Endothelial cell of umbilical vein (primary cell): ENCODE measurements around the gene CHADL. TPM values are rescaled to one million over a fixed set of nuclear protein-coding genes. Genes with fewer than 3 reads are reported as not detected.

Source experiments
- BruUV-seq: library from RNA; stranded (reverse); fragments of 400-500 nt; replicated peaks from 2 replicates; lab custom pipeline; 2021; lab: Mats Ljungman, UMichigan
- CTCF ChIA-PET: fragments of 300-600, 350-600 bp; sonication (Branson Sonifier 250); formaldehyde crosslinking; loops from one replicate; lab custom pipeline; 2021; ENCODE audit warnings: antibody characterized with exemption, inconsistent platforms; lab: Charles Lee
- POLR2A ChIA-PET: fragments of 300-600, 350-600 bp; sonication (Branson Sonifier 250); formaldehyde crosslinking; loops from one replicate; lab custom pipeline; 2021; ENCODE audit warnings: antibody characterized with exemption, inconsistent platforms; lab: Charles Lee
- DNase-seq: peaks from one replicate; pipeline ENCODE4 v3.0.0-alpha.2; 2011; ENCODE audit warnings: low read depth, low spot score
- FAIRE-seq: peaks from 2 replicates; lab custom pipeline; 2011; peaks lifted over from hg19 to GRCh38; lab: Jason Lieb, UNC
- H2AFZ ChIP-seq: 2 replicates; pipeline ENCODE4 v1.6.0; 2012; ENCODE audit warnings: low read depth, low read length, control low read depth, inconsistent platforms
- H3K27ac ChIP-seq: 2 replicates; pipeline ENCODE4 v1.5.1; 2011; ENCODE audit warnings: low read depth, mild to moderate bottlenecking, control low read depth, low read length, moderate library complexity; ENCODE audit not compliant: insufficient read depth
- H3K27me3 ChIP-seq, 2 experiments: 2 replicates each; pipeline versions ENCODE4 v1.6.0 to v1.6.1; 2011; ENCODE audit warnings: low read length in 2 of 2, mixed read lengths in 1 of 2; ENCODE audit not compliant: control insufficient read depth in 2 of 2, insufficient read depth in 2 of 2
- H3K36me3 ChIP-seq, 2 experiments: 2 replicates in 1 of 2; 3 replicates in 1 of 2; pipeline ENCODE4 v1.5.1; 2011; ENCODE audit warnings: low read length in 2 of 2, mild to moderate bottlenecking in 1 of 2, moderate library complexity in 1 of 2; ENCODE audit not compliant: control insufficient read depth in 2 of 2, insufficient read depth in 2 of 2; ENCODE audit errors: extremely low read depth in 1 of 2
- H3K4me1 ChIP-seq: 3 replicates; pipeline ENCODE4 v1.5.1; 2011; ENCODE audit warnings: mild to moderate bottlenecking, low read length; ENCODE audit not compliant: control insufficient read depth, insufficient read depth; ENCODE audit errors: extremely low read depth
- H3K4me2 ChIP-seq: 2 replicates; pipeline ENCODE4 v1.6.1; 2011; ENCODE audit warnings: low read length, control low read depth, mixed read lengths; ENCODE audit not compliant: insufficient read depth
- H3K4me3 ChIP-seq, 3 experiments: fragments of 200-600 bp in 1 of 3; sonication (generic), shearing (Covaris generic) in 1 of 3; replicated peaks in 1 of 3; 2 replicates each; pipeline ENCODE4 v1.5.1; 2011 to 2016; ENCODE audit warnings: control low read depth in 3 of 3, low read length in 3 of 3, mild to moderate bottlenecking in 2 of 3, inconsistent platforms in 1 of 3, low read depth in 1 of 3, moderate library complexity in 1 of 3; ENCODE audit not compliant: insufficient read depth in 1 of 3
- H3K79me2 ChIP-seq: 2 replicates; pipeline ENCODE4 v1.6.0; 2012; ENCODE audit warnings: low read length, inconsistent platforms; ENCODE audit not compliant: control insufficient read depth, insufficient read depth
- H3K9ac ChIP-seq: replicated peaks from 2 replicates; pipeline ENCODE3; 2011; ENCODE audit warnings: low read length, control low read depth; ENCODE audit not compliant: insufficient read depth; ENCODE audit errors: extremely low read depth
- H3K9me1 ChIP-seq: replicated peaks from 3 replicates; pipeline ENCODE4 v1.6.0; 2011; ENCODE audit warnings: mild to moderate bottlenecking, low read length; ENCODE audit not compliant: control insufficient read depth, insufficient read depth; ENCODE audit errors: extremely low read depth
- H3K9me3 ChIP-seq: replicated peaks from 2 replicates; pipeline ENCODE4 v1.5.1; 2012; ENCODE audit warnings: low read length, inconsistent platforms; ENCODE audit not compliant: control insufficient read depth, insufficient read depth
- H4K20me1 ChIP-seq: replicated peaks from 2 replicates; pipeline ENCODE3; 2011; ENCODE audit warnings: mild to moderate bottlenecking, low read length; ENCODE audit not compliant: control insufficient read depth, insufficient read depth; ENCODE audit errors: extremely low read depth
- EZH2 ChIP-seq: IDR thresholded peaks from 2 replicates; pipeline ENCODE4 v1.6.1; 2012; ENCODE audit warnings: borderline replicate concordance, low read depth, mild to moderate bottlenecking, moderate library complexity, low read length, inconsistent platforms; ENCODE audit not compliant: severe bottlenecking
- FOS ChIP-seq: IDR thresholded peaks from 2 replicates; pipeline ENCODE4 v1.6.1; 2011; ENCODE audit warnings: mild to moderate bottlenecking, low read length, moderate library complexity, borderline replicate concordance; ENCODE audit not compliant: insufficient read depth
- GATA2 ChIP-seq: IDR thresholded peaks from 2 replicates; pipeline ENCODE4 v1.7.0; 2011; ENCODE audit warnings: low read depth, mild to moderate bottlenecking, moderate library complexity, mixed read lengths, low read length; ENCODE audit not compliant: insufficient read length, insufficient read depth
- JUN ChIP-seq: IDR thresholded peaks from 2 replicates; pipeline ENCODE4 v1.6.1; 2011; ENCODE audit warnings: borderline replicate concordance, low read depth; ENCODE audit not compliant: insufficient read length, insufficient read depth
- MYC ChIP-seq: IDR thresholded peaks from one replicate; pipeline ENCODE4 v1.6.1; 2011; ENCODE audit warnings: mild to moderate bottlenecking, low read depth, low read length
- POLR2A ChIP-seq: IDR thresholded peaks from 2 replicates; pipeline ENCODE4 v1.6.1; 2012; ENCODE audit warnings: low read depth, mild to moderate bottlenecking, control low read depth, low read length
- POLR2AphosphoS5 ChIP-seq: IDR thresholded peaks from 2 replicates; pipeline ENCODE4 v1.6.1; 2012; ENCODE audit warnings: low read depth, mild to moderate bottlenecking, control low read depth, low read length, moderate library complexity; ENCODE audit not compliant: insufficient read depth
- dilution Hi-C: fragments of 300-500 bp; cut with MboI; formaldehyde crosslinking; loops from one replicate; pipeline ENCODE4 v1.15.0; 2019; ENCODE audit warnings: low sequenced_read_pairs; ENCODE audit not compliant: extremely low pct_ligation_motif_present
- intact Hi-C: fragments of 100-400 bp; cut with micrococcal nuclease; formaldehyde crosslinking; loops from one replicate; pipeline ENCODE4 v1.10.0; 2022
- polyA plus RNA-seq, 4 experiments: library from polyadenylated mRNA; depleted of rRNA in 3 of 4; stranded (reverse) in 3 of 4; unstranded in 1 of 4; fragments of >200 nt; gene quantifications; 2 replicates each; pipeline versions ENCODE4 v1.2.1 to v1.2.3, GENCODE V29; 2011 to 2012; ENCODE audit warnings: missing spikeins in 1 of 4
- total RNA-seq: library from RNA; stranded (reverse); gene quantifications from 2 replicates; pipeline ENCODE4 v1.2.3, GENCODE V29; 2021
- TF ChIP-seq, protein P1 (sequence below), 2 donors: IDR thresholded peaks; 1 replicate in 1 of 2; 2 replicates in 1 of 2; pipeline ENCODE4 v1.5.1; 2011; ENCODE audit warnings: low read length in 2 of 2, mild to moderate bottlenecking in 2 of 2, moderate library complexity in 2 of 2, control low read depth in 1 of 2, inconsistent platforms in 1 of 2, low read depth in 1 of 2; ENCODE audit not compliant: insufficient read depth in 1 of 2; ENCODE audit errors: extremely low read depth in 1 of 2
- TF ChIP-seq, protein P2 (sequence below): IDR thresholded peaks from 2 replicates; pipeline ENCODE4 v1.6.1; 2011; ENCODE audit not compliant: insufficient read depth, insufficient read length

CHADL gene
- total and polyA plus RNA-seq, 2 donors (not counting 3 experiments of a cell fraction or from before 2014, with no cell fraction given): 0.69 to 1.1 TPM

- no peaks in the 10 kb centered on the region for H3K27me3 ChIP-seq
- dilution Hi-C loops: no loop called here
Measured at GRCh38 chr22:41280065-41280464, 39.3 kb upstream of the CHADL start.

More at GRCh38 chr22:41280065-41280464, 39.3 kb upstream of the CHADL start:
- no peak overlapping the region for H2AFZ ChIP-seq
- H3K36me3 ChIP-seq: peaks cover 14 to 23% of the 10 kb centered on the region in 2 experiments
- POLR2A ChIA-PET: interaction anchor here (0.6 kb wide), 1 partner anchor 184 kb away, joined by 4 read pairs; no protein-coding TSS in a partner anchor
- H4K20me1 ChIP-seq: no peaks in the 10 kb centered on the region
- no peak overlapping the region for H3K4me3 ChIP-seq
- no peak overlapping the region for H3K4me2 ChIP-seq
- intact Hi-C loops: no loop called here
- DNase-seq (no peak), FAIRE-seq (no peak)
- no peaks in the 10 kb centered on the region for H3K9me3 ChIP-seq
- no peak overlapping the region for H3K27ac ChIP-seq
- CTCF ChIA-PET: interaction anchor here (1.5 to 2.5 kb wide), 2 partner anchors 9 to 21 kb away, joined by 3 to 16 read pairs; partner anchors contain the start of gene ZC3H7B
- H3K9ac ChIP-seq: no peak overlapping the region
- BruUV-seq: no TSS peak
- peaks cover 78% of the 10 kb centered on the region for H3K79me2 ChIP-seq
- peaks cover 13% of the 10 kb centered on the region for H3K4me1 ChIP-seq
- no peaks in the 10 kb centered on the region for H3K9me1 ChIP-seq
- TF ChIP-seq, protein P1, sequence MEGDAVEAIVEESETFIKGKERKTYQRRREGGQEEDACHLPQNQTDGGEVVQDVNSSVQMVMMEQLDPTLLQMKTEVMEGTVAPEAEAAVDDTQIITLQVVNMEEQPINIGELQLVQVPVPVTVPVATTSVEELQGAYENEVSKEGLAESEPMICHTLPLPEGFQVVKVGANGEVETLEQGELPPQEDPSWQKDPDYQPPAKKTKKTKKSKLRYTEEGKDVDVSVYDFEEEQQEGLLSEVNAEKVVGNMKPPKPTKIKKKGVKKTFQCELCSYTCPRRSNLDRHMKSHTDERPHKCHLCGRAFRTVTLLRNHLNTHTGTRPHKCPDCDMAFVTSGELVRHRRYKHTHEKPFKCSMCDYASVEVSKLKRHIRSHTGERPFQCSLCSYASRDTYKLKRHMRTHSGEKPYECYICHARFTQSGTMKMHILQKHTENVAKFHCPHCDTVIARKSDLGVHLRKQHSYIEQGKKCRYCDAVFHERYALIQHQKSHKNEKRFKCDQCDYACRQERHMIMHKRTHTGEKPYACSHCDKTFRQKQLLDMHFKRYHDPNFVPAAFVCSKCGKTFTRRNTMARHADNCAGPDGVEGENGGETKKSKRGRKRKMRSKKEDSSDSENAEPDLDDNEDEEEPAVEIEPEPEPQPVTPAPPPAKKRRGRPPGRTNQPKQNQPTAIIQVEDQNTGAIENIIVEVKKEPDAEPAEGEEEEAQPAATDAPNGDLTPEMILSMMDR (IDR thresholded peaks at IDR 0.05; ENCODE audit: extremely low read depth in 1 of 2, insufficient read depth in 1 of 2, low read depth in 1 of 2, low read length in 2 of 2): no peak
- TF ChIP-seq, protein P2, sequence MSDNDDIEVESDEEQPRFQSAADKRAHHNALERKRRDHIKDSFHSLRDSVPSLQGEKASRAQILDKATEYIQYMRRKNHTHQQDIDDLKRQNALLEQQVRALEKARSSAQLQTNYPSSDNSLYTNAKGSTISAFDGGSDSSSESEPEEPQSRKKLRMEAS: no peak
- no peak for TF ChIP-seq POLR2AphosphoS5
- no peak for TF ChIP-seq JUN
- TF ChIP-seq POLR2A: no peak
- TF ChIP-seq MYC: no peak
- TF ChIP-seq GATA2: no peak
- no peak for TF ChIP-seq FOS
- no peak for TF ChIP-seq EZH2
